GM21825 (cell line): ENCODE measurements around the gene TLL2.

Experiments used
- ATAC-seq: cut with Tn5 transposase; IDR thresholded peaks from one replicate; pipeline ENCODE4 v1.9.1; 2021; ENCODE audit warnings: mild to moderate bottlenecking, moderate library complexity; ENCODE audit not compliant: unreplicated experiment

Gene TLL2

GRCh38 chr10:96367470-96367869, 146.3 kb downstream of the TLL2 start:
- no peak for ATAC-seq

- ATAC-seq: no peak
Measured at GRCh38 chr10:96366508-96366907, 147.2 kb downstream of the TLL2 start.

- ATAC-seq: no peak
Measured at GRCh38 chr10:96365571-96365970, 148.2 kb downstream of the TLL2 start.

GRCh38 chr10:96360766-96361165, 153.0 kb downstream of the TLL2 start:
- no peak for ATAC-seq

GRCh38 chr10:96360331-96360730, 153.4 kb downstream of the TLL2 start:
- ATAC-seq: no peak

- no peak for ATAC-seq
Measured at GRCh38 chr10:96359616-96360015, 154.1 kb downstream of the TLL2 start.

GRCh38 chr10:96358851-96359540, 154.7 kb downstream of the TLL2 start, which contains the start of gene OPALIN:
Gene OPALIN (minus strand): TSS chr10:96359002. CDS start chr10:96358896, 106 bp downstream.
- no peak for ATAC-seq

- no peak for ATAC-seq
Measured at GRCh38 chr10:96357038-96357620, 156.6 kb downstream of the TLL2 start.

- no peak for ATAC-seq
Measured at GRCh38 chr10:96352582-96352981, 161.1 kb downstream of the TLL2 start.

- no peak for ATAC-seq
Measured at GRCh38 chr10:96352027-96352426, 161.7 kb downstream of the TLL2 start.

- ATAC-seq: no peak
Measured at GRCh38 chr10:96346295-96346694, 167.4 kb downstream of the TLL2 start.

- no peak for ATAC-seq
Measured at GRCh38 chr10:96345222-96345621, 168.5 kb downstream of the TLL2 start.

- no peak for ATAC-seq
Measured at GRCh38 chr10:96344178-96344577, 169.5 kb downstream of the TLL2 start.

GRCh38 chr10:96342402-96342801, 171.3 kb downstream of the TLL2 start:
- no peak for ATAC-seq

GRCh38 chr10:96341219-96342182, 172.2 kb downstream of the TLL2 start:
- no peak for ATAC-seq

- peak; percentile 57 for ATAC-seq
Measured at GRCh38 chr10:96339956-96340904, 173.5 kb downstream of the TLL2 start.

GRCh38 chr10:96339383-96339782, 174.3 kb downstream of the TLL2 start:
- no peak for ATAC-seq

- ATAC-seq: no peak
Measured at GRCh38 chr10:96338279-96338925, 175.3 kb downstream of the TLL2 start.

GRCh38 chr10:96337106-96337505, 176.6 kb downstream of the TLL2 start:
- no peak for ATAC-seq
